PC-9 (cell line): ENCODE data around the gene CHDH. TPM values are rescaled to one million over a fixed set of nuclear protein-coding genes. Genes with fewer than 3 reads are reported as not detected.

Source experiments
- BruUV-seq: library from RNA; stranded (reverse); fragments of 400-500 nt; replicated peaks from 2 replicates; lab custom pipeline; 2021; lab: Mats Ljungman, UMichigan
- CTCF ChIA-PET: fragments of 300-600 bp; sonication (Branson Sonifier 250); formaldehyde crosslinking; loops from one replicate; lab custom pipeline; 2022; ENCODE audit warnings: antibody characterized with exemption; lab: Charles Lee
- POLR2A ChIA-PET: fragments of 300-600 bp; sonication (Branson Sonifier 250); formaldehyde crosslinking; loops from one replicate; lab custom pipeline; 2022; ENCODE audit warnings: antibody characterized with exemption; ENCODE audit not compliant: unreplicated experiment; lab: Charles Lee
- DNase-seq, 2 experiments: peaks; one replicate each; pipeline versions ENCODE4 v3.0.0 to v3.0.0-alpha.2; 2015 to 2022; ENCODE audit warnings: mixed read lengths in 1 of 2
- H2AFZ ChIP-seq: fragments of 200-600 bp; sonication (generic); 2 replicates; pipeline ENCODE4 v1.8.1; 2017; ENCODE audit warnings: antibody characterized with exemption
- H3F3A ChIP-seq: fragments of 200-600 bp; sonication (generic); 2 replicates; pipeline ENCODE4 v1.8.1; 2017; ENCODE audit warnings: antibody characterized with exemption, mild to moderate bottlenecking, low read depth; ENCODE audit not compliant: insufficient read depth
- H3K27ac ChIP-seq: fragments of 200-600 bp; sonication (generic); 2 replicates; pipeline ENCODE4 v1.6.1; 2016; ENCODE audit warnings: mixed run types
- H3K27me3 ChIP-seq: fragments of 200-600 bp; sonication (generic); 2 replicates; pipeline ENCODE4 v1.6.1; 2016; ENCODE audit warnings: low read depth, mixed run types; ENCODE audit not compliant: insufficient read depth
- H3K36me3 ChIP-seq: fragments of 200-600 bp; sonication (generic); 2 replicates; pipeline ENCODE4 v1.6.1; 2016; ENCODE audit warnings: low read depth, mixed run types
- H3K4me1 ChIP-seq: fragments of 200-600 bp; sonication (generic); replicated peaks from 2 replicates; pipeline ENCODE4 v1.6.1; 2016; ENCODE audit warnings: mixed run types; ENCODE audit not compliant: insufficient read depth
- H3K4me2 ChIP-seq: fragments of 200-600 bp; sonication (generic); 2 replicates; pipeline ENCODE4 v1.6.1; 2017; ENCODE audit warnings: mixed run types
- H3K4me3 ChIP-seq: fragments of 200-600 bp; sonication (generic); 2 replicates; pipeline ENCODE4 v1.6.1; 2016; ENCODE audit warnings: mixed run types
- H3K79me2 ChIP-seq: fragments of 200-600 bp; sonication (generic); 2 replicates; pipeline ENCODE4 v1.6.1; 2017; ENCODE audit warnings: low read depth, mixed run types
- H3K9me2 ChIP-seq: fragments of 200-600 bp; sonication (generic); 2 replicates; pipeline ENCODE4 v1.8.1; 2017; ENCODE audit warnings: mild to moderate bottlenecking; ENCODE audit not compliant: insufficient read depth
- H3K9me3 ChIP-seq: fragments of 200-600 bp; sonication (generic); 2 replicates; pipeline ENCODE4 v1.8.1; 2016; ENCODE audit warnings: low read depth; ENCODE audit not compliant: insufficient read depth
- H4K20me1 ChIP-seq: fragments of 200-600 bp; sonication (generic); 2 replicates; pipeline ENCODE4 v1.8.1; 2017; ENCODE audit not compliant: insufficient read depth
- CTCF ChIP-seq: fragments of 200-600 bp; sonication (generic); conservative IDR thresholded peaks from 2 replicates; pipeline ENCODE4 v1.6.1; 2017; ENCODE audit warnings: mixed run types, antibody characterized with exemption, mild to moderate bottlenecking, moderate library complexity
- EZH2 ChIP-seq: fragments of 200-600 bp; sonication (generic); IDR thresholded peaks from 2 replicates; pipeline ENCODE4 v1.8.0; 2017; ENCODE audit warnings: antibody characterized with exemption, low read depth
- intact Hi-C: fragments of 100-400 bp; cut with micrococcal nuclease; formaldehyde crosslinking; loops from one replicate; pipeline ENCODE4 v1.10.0; 2022; ENCODE audit not compliant: unreplicated experiment
- total RNA-seq: library from RNA; stranded (reverse); gene quantifications from 2 replicates; pipeline ENCODE4 v1.2.3, GENCODE V29; 2021

Gene CHDH
- total RNA-seq, 1 experiment from 2014 or later = not detected

- Histone ChIP-seq H3K9me2 (no peaks in the 10 kb centered on the region), H3K27me3 (peaks cover 12% of the 10 kb centered on the region; the same call in 1 of the 2 replicates), H3K79me2 (no peaks in the 10 kb centered on the region), H3F3A (no peaks in the 10 kb centered on the region), H4K20me1 (no peaks in the 10 kb centered on the region), H3K36me3 (no peaks in the 10 kb centered on the region), H3K27ac (no peak overlapping the region), H3K4me3 (no peak overlapping the region), H2AFZ (no peak overlapping the region), H3K4me2 (no peak overlapping the region), H3K4me1 (no peaks in the 10 kb centered on the region), H3K9me3 (no peaks in the 10 kb centered on the region)
- ChIA-PET POLR2A (no interaction called here), CTCF (no interaction called here)
- no peak for DNase-seq
- intact Hi-C loops = no loop called here
- no TSS peak for BruUV-seq
- TF ChIP-seq EZH2 = no peak
- no peak for TF ChIP-seq CTCF
Observed at GRCh38 chr3:53833053-53833645, 13.1 kb downstream of the CHDH start.

GRCh38 chr3:53830944-53831343 lies 15.3 kb downstream of the CHDH start:
- Histone ChIP-seq H3K9me2 (no peaks in the 10 kb centered on the region), H3K9me3 (no peaks in the 10 kb centered on the region), H3K27me3 (peaks cover 10% of the 10 kb centered on the region; the same call in 1 of the 2 replicates), H3F3A (no peaks in the 10 kb centered on the region), H3K27ac (no peak overlapping the region), H3K4me1 (no peaks in the 10 kb centered on the region), H3K4me3 (no peak overlapping the region), H3K4me2 (no peak overlapping the region), H3K36me3 (no peaks in the 10 kb centered on the region), H3K79me2 (no peaks in the 10 kb centered on the region), H2AFZ (no peak overlapping the region), H4K20me1 (no peaks in the 10 kb centered on the region)
- no peak for TF ChIP-seq CTCF
- TF ChIP-seq EZH2 = no peak
- ChIA-PET POLR2A (no interaction called here), CTCF (no interaction called here)
- no peak for DNase-seq
- no TSS peak for BruUV-seq
- intact Hi-C loops = no loop called here

DNA sequence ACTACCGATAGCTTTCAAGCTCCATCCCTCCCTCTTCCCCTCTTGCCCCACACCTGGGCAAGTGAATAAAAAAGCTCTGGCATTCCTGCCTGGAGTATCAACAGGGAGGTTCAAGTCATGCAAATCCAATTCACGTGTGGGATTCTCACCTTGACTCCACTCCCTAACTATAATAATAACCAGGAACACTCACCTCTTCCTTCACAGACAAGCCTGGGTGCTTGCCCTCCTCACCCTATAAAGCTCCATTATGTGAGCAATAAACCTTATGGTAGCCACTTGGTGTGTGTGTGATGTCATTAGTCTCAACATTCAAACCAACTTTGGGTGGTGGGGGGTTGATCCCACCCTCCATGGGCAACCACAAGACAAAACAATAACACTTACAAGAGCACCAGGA lies 16.6 kb downstream of the CHDH start:
- POLR2A ChIA-PET = no interaction called here
- intact Hi-C loops = no loop called here

More for the DNA sequence above, 16.6 kb downstream of the CHDH start:
- no peaks in the 10 kb centered on the region for H3K79me2 ChIP-seq
- H3F3A ChIP-seq = no peaks in the 10 kb centered on the region
- DNase-seq = no peak
- H3K27ac ChIP-seq = no peak overlapping the region
- no peaks in the 10 kb centered on the region for H4K20me1 ChIP-seq
- H3K4me1 ChIP-seq = no peaks in the 10 kb centered on the region
- H3K27me3 ChIP-seq = peaks cover 23% of the 10 kb centered on the region; the same call in 1 of the 2 replicates
- BruUV-seq = no TSS peak
- no peak overlapping the region for H3K4me3 ChIP-seq
- no peaks in the 10 kb centered on the region for H3K36me3 ChIP-seq
- TF ChIP-seq CTCF (no peak), EZH2 (no peak)
- no peak overlapping the region for H3K4me2 ChIP-seq
- H3K9me3 ChIP-seq = no peaks in the 10 kb centered on the region
- CTCF ChIA-PET = no interaction called here
- no peaks in the 10 kb centered on the region for H3K9me2 ChIP-seq
- H2AFZ ChIP-seq = no peak overlapping the region
